Amygdala (tissue), 56 donors: ENCODE measurements around the gene SEMA7A.
A peak's percentile ranks its signal among the peaks of the same experiment; 100 is the strongest.

ENCODE experiments used
- DNase-seq, 56 donors: peaks; one replicate each; lab custom pipeline; 2025; lab: John Stamatoyannopoulos, UW

SEMA7A gene

GRCh38 chr15:74431116-74431515 lies 2.6 kb downstream of the SEMA7A start:
- no peak for DNase-seq

- peak in 3 of 56 donors; percentile 26 to 54 (median 45) for DNase-seq
Observed at GRCh38 chr15:74430510-74430951, 3.2 kb downstream of the SEMA7A start.

GRCh38 chr15:74429781-74430400 lies 3.9 kb downstream of the SEMA7A start:
- DNase-seq = no peak

DNA sequence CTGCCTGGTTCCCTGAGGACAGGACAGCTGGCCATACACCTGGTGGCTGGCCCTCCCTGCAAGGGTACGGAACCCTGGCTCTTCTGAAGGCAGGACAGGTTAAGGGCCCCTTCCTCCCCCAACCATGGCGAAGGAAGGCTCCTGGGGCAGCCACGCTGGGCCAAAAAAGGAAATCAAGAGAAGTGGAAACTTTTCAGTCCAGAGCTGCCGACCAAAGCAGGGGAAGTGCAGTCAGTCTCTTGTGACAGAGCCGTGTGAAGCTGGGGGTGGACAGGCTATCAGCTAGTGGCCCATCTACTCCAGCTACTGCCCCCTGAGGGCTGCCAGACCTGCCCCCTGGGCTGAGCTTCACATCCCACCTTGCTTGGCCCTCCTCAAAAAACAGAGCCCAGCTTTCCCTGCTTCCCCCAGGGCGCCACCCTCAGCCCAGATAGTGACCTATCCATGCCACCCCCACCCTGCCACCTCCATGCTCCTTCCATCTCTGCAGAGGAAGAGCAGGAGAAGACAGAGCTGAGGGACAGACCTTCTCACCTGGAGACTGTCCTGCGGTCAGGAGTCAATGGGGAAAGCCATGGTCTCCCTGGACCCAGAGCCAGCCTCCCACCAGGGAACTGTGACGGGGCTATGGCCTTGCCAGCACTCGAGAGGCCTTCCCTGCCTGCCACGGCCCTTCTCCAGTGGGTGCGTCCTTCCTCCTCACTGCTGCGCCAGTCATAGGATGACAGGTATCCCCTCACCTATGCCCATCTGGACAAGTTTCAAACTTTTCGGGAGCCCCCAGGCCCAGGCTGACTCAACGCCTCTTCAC lies 4.6 kb downstream of the SEMA7A start:
- DNase-seq = peak in 3 of 56 donors; percentile 19 to 32 (median 29)

DNA sequence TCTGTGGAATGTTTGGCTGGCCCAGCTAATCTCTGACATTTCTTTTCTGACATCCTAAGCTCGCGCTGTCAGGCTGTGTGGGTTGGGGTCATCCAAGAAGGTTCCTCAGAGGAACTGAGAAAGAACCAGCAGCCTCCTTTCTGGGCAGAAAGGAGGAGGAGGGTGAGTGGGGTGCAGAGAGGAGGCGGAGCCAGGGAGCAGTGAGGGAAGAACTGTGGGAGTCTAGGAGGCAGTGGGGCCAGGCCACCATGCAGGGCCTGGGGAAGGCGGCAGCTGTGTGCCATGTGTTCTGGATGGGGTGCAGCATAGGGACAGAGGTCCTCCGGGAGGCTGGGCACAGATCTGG lies 5.3 kb downstream of the SEMA7A start:
- peak in 7 of 56 donors; percentile 15 to 38 (median 21) for DNase-seq

DNA sequence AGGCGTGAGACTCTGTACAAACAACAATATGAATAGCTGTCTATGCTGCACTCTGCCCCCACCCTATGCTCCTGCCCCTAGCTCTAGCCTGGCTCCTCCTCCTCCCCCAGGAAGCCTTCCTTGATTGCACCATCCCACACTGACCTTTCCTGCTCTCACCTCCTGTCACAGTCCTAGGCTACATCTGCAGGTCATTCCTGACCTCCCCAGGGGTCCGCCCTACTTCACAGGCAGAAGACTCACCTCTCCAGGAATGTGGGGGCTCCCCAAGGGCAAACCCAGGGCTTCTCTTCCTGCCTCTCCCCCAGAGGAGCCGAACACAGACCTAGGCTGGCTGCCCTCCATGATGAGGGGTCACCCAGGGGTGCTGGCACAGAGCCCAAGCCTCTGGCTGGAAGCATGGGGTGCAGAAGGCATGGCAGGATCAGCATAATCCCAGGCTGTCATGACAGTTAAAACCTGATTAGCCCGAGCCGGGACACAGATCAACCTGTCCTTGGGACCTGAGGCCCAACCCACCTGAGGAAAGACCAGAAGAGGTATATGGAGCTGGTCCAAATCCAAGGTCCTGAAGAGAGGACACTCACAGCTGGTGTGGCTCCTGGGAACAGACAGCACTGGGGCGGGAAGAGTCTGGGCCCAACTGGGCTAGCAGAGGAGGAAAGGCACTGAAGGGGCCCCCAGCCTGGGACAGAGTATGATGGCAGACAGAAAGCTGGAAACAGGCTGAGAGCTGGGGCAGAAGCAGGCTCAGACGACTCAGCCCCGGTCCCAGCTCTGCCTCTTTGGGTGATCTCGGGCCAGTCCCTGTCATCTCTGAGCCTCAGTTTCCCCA lies 5.9 kb downstream of the SEMA7A start:
- DNase-seq = peak in 1 of 56 donors; percentile 35

DNA sequence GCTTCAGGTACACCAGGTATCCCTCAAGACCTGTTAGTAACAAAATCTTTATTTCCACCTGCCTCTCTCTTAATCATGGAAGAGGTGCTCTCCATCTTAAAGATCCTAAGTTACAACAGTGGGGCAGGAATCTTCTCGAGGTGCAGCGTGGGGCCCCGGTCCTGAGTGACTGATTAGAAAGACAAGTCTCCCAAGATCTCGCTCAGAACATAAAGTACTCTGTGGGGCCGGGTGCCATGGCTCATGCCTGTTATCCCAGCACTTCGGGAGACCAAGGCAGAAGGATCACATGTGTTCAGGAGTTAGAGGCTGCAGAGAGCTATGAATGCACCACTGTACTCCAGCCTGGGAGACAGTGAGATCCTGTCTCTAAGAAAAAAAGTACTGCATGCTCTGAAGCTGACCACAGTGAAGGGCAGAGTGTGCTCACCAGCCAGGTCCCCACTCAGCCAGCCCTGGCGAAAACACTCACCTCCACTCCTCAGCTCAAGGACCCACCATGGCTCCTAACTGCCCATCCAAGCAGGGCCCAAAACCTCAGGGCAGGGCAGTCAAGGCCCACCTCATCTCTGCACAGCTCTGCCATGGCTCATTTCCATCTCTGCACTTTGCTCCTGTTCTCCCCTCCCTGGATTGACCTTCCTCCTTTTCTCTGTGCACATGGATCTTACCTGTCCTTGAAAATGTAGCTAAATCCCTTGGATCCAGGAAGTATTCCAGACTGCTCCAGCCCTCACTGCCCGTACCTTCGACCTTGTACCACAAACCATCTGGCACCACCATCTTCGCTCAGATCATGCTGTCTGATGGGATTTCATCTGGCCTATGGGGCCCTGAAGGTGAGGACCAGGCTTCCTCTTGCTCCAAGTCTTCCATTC lies 7.1 kb downstream of the SEMA7A start:
- peak in 1 of 56 donors; percentile 20 for DNase-seq

DNA sequence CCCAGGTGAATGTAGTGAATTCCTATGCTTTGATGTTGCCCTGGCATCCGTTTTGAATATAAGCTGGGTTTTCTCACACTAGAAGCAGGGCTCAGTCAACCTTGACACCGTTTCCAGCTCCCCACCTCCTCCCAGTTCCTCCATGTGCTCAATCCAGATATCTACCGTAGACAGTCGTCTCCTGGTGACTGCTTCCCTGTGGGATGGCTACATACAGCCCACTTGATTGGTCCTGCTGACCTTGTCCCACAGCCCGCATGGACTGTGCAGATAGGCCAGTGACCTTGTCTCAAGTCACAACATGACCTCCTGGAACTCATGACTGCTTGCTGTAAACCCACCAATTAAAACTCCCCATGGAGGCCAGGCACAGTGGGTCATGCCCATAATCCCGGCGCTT lies 8.1 kb downstream of the SEMA7A start:
- no peak for DNase-seq

DNA sequence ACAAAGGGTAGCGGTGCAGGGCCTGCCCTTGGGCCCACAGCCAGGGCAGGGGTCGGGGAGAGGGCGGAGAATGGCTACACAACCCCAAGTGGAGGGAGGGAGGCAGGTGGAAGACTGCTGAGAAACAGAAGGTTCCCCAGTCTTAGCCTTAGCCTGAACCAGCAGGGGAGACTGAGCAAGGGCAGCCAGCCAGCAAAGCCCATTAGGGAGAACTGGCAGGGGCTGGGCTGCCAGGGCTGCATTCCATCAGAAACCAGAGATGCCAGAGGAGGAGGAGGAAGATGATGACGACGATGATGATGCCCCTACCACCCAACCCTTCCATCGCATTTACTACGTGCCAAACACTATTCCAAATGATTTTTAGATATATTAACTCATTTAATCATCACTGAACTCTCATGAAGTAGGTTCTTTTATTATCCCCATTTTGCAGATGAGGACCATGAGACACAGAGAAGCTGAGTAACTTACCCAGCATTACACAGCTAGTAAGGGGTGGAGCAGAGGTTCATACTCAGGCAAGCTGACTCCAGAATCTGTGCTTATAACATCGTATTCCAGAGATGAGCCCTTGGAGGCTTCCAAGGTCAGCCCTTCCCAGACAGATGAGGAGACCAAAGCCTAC lies 8.7 kb downstream of the SEMA7A start:
- DNase-seq = no peak

DNA sequence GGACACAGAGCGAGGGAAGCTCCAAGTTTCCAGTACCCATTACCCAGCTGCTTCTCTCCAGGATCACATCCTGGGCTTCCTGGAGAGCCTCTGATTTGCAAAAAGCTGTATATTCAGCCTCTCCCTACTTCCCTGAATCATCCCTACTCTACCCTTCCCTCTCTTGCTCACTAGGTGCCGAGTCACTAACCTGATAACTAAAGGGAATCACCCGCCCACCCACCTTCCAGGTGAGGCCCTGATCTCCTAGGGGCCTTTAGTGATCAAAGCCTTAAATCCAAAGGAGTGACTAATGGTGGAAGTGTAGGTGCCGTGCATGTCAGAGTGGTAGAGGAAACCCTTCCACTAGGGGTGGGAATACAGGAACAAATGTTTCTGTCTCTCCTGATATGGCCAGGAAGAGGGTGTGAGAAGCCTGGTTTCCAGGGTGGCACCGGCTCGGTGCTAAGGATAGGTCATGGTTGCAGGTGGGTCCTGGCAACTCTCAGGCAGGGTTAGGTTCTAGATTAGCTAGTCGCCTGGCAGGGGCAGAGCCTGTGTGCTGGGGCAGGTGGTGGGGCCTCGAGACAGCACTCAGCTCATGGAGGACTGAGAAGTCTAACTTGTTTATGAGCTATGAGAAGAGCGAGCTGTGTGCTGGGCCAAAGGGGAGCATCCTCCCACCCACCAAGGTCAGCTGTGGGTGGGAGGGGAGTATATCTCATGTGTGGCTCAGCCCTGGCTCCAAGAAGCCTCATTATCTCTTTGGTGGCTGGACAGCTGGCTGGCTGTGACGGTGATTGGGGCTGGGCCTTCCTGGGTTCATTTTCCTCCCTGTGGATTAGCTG lies 10.1 kb downstream of the SEMA7A start:
- DNase-seq = peak in 6 of 56 donors; percentile 33 to 52 (median 38)

DNA sequence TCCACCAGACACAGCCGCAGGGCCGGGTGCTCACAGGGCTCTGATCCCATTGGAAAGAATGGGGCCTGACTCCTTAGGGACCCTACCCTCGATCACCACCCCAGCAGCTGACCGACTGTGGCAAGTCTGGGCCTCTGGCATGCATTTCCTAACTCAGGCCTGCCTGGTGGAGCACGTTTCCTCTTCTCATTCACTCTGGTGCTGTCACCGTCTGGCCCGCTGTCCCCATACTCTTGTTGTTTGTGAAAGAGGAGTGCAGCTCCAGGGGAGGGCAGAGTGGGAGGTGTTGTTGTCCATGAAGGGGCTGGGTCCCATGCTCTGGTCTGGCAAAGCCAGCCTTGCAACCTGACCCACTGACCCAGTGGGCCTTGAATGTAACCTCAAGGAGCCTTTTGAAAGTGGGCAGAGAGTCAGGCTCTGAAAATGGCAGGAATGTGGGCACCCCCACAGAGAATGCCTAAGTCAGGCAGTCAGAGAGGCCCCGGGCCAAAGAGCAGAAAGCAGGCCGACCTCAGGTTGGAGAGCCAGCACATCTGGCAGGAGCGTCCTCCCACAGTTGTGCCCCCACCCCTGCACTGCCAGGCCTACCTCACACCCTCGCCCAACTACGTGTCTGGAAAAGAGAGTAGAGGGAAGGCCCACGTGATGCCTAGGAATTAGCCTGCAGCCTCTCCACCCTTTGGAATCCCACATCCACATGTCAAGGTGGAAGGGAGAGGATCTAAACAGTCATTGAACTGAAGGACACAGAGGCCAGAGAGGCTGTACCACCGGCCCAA lies 10.9 kb downstream of the SEMA7A start:
- peak in 35 of 56 donors; percentile 19 to 72 (median 49) for DNase-seq

- peak in 5 of 56 donors; percentile 25 to 64 (median 49) for DNase-seq
Observed at GRCh38 chr15:74422265-74422651, 11.5 kb downstream of the SEMA7A start.

- DNase-seq = peak in 55 of 56 donors; percentile 39 to 97 (median 87)
Observed at GRCh38 chr15:74421302-74422245, 12.2 kb downstream of the SEMA7A start.

GRCh38 chr15:74420193-74420905 lies 13.4 kb downstream of the SEMA7A start:
- DNase-seq = peak in 2 of 56 donors; percentile 19 to 21

DNA sequence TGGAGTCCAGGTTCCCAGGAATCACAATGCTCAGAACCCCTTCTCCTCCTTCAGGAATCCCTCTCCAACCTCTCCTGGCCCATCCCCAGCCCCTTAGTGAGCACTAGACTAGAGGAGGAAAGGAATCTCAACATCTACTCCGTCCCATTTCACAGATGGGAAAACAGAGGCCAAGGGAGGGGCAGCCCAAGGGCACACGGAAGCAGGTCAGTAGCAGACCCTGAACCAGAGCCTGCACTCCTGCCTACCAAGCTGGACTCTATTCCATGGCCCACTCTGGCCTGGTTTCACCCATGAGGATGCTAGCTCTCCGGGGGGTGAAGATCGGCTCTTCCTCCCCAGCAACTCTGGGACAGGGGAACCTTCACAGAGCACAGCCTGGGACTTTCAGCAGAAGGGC lies 14.3 kb downstream of the SEMA7A start:
- no peak for DNase-seq
